Endothelial cell of umbilical vein (primary cell): Measurements from ENCODE around the gene RASD2. TPM values are rescaled to one million over a fixed set of nuclear protein-coding genes. Genes with fewer than 3 reads are reported as not detected.

ENCODE experiments used
- BruUV-seq: library from RNA; stranded (reverse); fragments of 400-500 nt; replicated peaks from 2 replicates; lab custom pipeline; 2021; lab: Mats Ljungman, UMichigan
- CTCF ChIA-PET: fragments of 300-600, 350-600 bp; sonication (Branson Sonifier 250); formaldehyde crosslinking; loops from one replicate; lab custom pipeline; 2021; ENCODE audit warnings: antibody characterized with exemption, inconsistent platforms; lab: Charles Lee
- POLR2A ChIA-PET: fragments of 300-600, 350-600 bp; sonication (Branson Sonifier 250); formaldehyde crosslinking; loops from one replicate; lab custom pipeline; 2021; ENCODE audit warnings: antibody characterized with exemption, inconsistent platforms; lab: Charles Lee
- DNase-seq: peaks from one replicate; pipeline ENCODE4 v3.0.0-alpha.2; 2011; ENCODE audit warnings: low read depth, low spot score
- FAIRE-seq: peaks from 2 replicates; lab custom pipeline; 2011; peaks lifted over from hg19 to GRCh38; lab: Jason Lieb, UNC
- H2AFZ ChIP-seq: 2 replicates; pipeline ENCODE4 v1.6.0; 2012; ENCODE audit warnings: low read depth, low read length, control low read depth, inconsistent platforms
- H3K27ac ChIP-seq: 2 replicates; pipeline ENCODE4 v1.5.1; 2011; ENCODE audit warnings: low read depth, mild to moderate bottlenecking, control low read depth, low read length, moderate library complexity; ENCODE audit not compliant: insufficient read depth
- H3K27me3 ChIP-seq, 2 experiments: 2 replicates each; pipeline versions ENCODE4 v1.6.0 to v1.6.1; 2011; ENCODE audit warnings: low read length in 2 of 2, mixed read lengths in 1 of 2; ENCODE audit not compliant: control insufficient read depth in 2 of 2, insufficient read depth in 2 of 2
- H3K36me3 ChIP-seq, 2 experiments: 2 replicates in 1 of 2; 3 replicates in 1 of 2; pipeline ENCODE4 v1.5.1; 2011; ENCODE audit warnings: low read length in 2 of 2, mild to moderate bottlenecking in 1 of 2, moderate library complexity in 1 of 2; ENCODE audit not compliant: control insufficient read depth in 2 of 2, insufficient read depth in 2 of 2; ENCODE audit errors: extremely low read depth in 1 of 2
- H3K4me1 ChIP-seq: 3 replicates; pipeline ENCODE4 v1.5.1; 2011; ENCODE audit warnings: mild to moderate bottlenecking, low read length; ENCODE audit not compliant: control insufficient read depth, insufficient read depth; ENCODE audit errors: extremely low read depth
- H3K4me2 ChIP-seq: 2 replicates; pipeline ENCODE4 v1.6.1; 2011; ENCODE audit warnings: low read length, control low read depth, mixed read lengths; ENCODE audit not compliant: insufficient read depth
- H3K4me3 ChIP-seq, 3 experiments: fragments of 200-600 bp in 1 of 3; sonication (generic), shearing (Covaris generic) in 1 of 3; replicated peaks in 1 of 3; 2 replicates each; pipeline ENCODE4 v1.5.1; 2011 to 2016; ENCODE audit warnings: control low read depth in 3 of 3, low read length in 3 of 3, mild to moderate bottlenecking in 2 of 3, inconsistent platforms in 1 of 3, low read depth in 1 of 3, moderate library complexity in 1 of 3; ENCODE audit not compliant: insufficient read depth in 1 of 3
- H3K79me2 ChIP-seq: 2 replicates; pipeline ENCODE4 v1.6.0; 2012; ENCODE audit warnings: low read length, inconsistent platforms; ENCODE audit not compliant: control insufficient read depth, insufficient read depth
- H3K9ac ChIP-seq: replicated peaks from 2 replicates; pipeline ENCODE3; 2011; ENCODE audit warnings: low read length, control low read depth; ENCODE audit not compliant: insufficient read depth; ENCODE audit errors: extremely low read depth
- H3K9me1 ChIP-seq: replicated peaks from 3 replicates; pipeline ENCODE4 v1.6.0; 2011; ENCODE audit warnings: mild to moderate bottlenecking, low read length; ENCODE audit not compliant: control insufficient read depth, insufficient read depth; ENCODE audit errors: extremely low read depth
- H3K9me3 ChIP-seq: replicated peaks from 2 replicates; pipeline ENCODE4 v1.5.1; 2012; ENCODE audit warnings: low read length, inconsistent platforms; ENCODE audit not compliant: control insufficient read depth, insufficient read depth
- H4K20me1 ChIP-seq: replicated peaks from 2 replicates; pipeline ENCODE3; 2011; ENCODE audit warnings: mild to moderate bottlenecking, low read length; ENCODE audit not compliant: control insufficient read depth, insufficient read depth; ENCODE audit errors: extremely low read depth
- EZH2 ChIP-seq: IDR thresholded peaks from 2 replicates; pipeline ENCODE4 v1.6.1; 2012; ENCODE audit warnings: borderline replicate concordance, low read depth, mild to moderate bottlenecking, moderate library complexity, low read length, inconsistent platforms; ENCODE audit not compliant: severe bottlenecking
- FOS ChIP-seq: IDR thresholded peaks from 2 replicates; pipeline ENCODE4 v1.6.1; 2011; ENCODE audit warnings: mild to moderate bottlenecking, low read length, moderate library complexity, borderline replicate concordance; ENCODE audit not compliant: insufficient read depth
- dilution Hi-C: fragments of 300-500 bp; cut with MboI; formaldehyde crosslinking; loops from one replicate; pipeline ENCODE4 v1.15.0; 2019; ENCODE audit warnings: low sequenced_read_pairs; ENCODE audit not compliant: extremely low pct_ligation_motif_present
- intact Hi-C: fragments of 100-400 bp; cut with micrococcal nuclease; formaldehyde crosslinking; loops from one replicate; pipeline ENCODE4 v1.10.0; 2022
- polyA plus RNA-seq, 4 experiments: library from polyadenylated mRNA; depleted of rRNA in 3 of 4; stranded (reverse) in 3 of 4; unstranded in 1 of 4; fragments of >200 nt; gene quantifications; 2 replicates each; pipeline versions ENCODE4 v1.2.1 to v1.2.3, GENCODE V29; 2011 to 2012; ENCODE audit warnings: missing spikeins in 1 of 4
- total RNA-seq: library from RNA; stranded (reverse); gene quantifications from 2 replicates; pipeline ENCODE4 v1.2.3, GENCODE V29; 2021
- TF ChIP-seq, protein P1 (sequence below), 2 donors: IDR thresholded peaks; 1 replicate in 1 of 2; 2 replicates in 1 of 2; pipeline ENCODE4 v1.5.1; 2011; ENCODE audit warnings: low read length in 2 of 2, mild to moderate bottlenecking in 2 of 2, moderate library complexity in 2 of 2, control low read depth in 1 of 2, inconsistent platforms in 1 of 2, low read depth in 1 of 2; ENCODE audit not compliant: insufficient read depth in 1 of 2; ENCODE audit errors: extremely low read depth in 1 of 2

RASD2 gene
- total and polyA plus RNA-seq, 2 donors (not counting 3 experiments of a cell fraction or from before 2014, with no cell fraction given) = not detected

- intact Hi-C loops = no loop called here
- CTCF ChIA-PET = interaction anchor here (0.7 to 1.2 kb wide), 2 partner anchors 9 to 13 kb away, joined by 3 to 4 read pairs; no protein-coding TSS in a partner anchor
- peak; percentile 4 for FAIRE-seq
- Histone ChIP-seq H4K20me1 (no peaks in the 10 kb centered on the region), H3K9me1 (no peaks in the 10 kb centered on the region), H3K36me3 (no peaks in the 10 kb centered on the region), H3K4me1 (peaks cover 14% of the 10 kb centered on the region), H3K27ac (no peak overlapping the region), H3K4me2 (no peak overlapping the region), H3K9me3 (no peaks in the 10 kb centered on the region), H2AFZ (no peak overlapping the region), H3K27me3 (peaks cover 16 to 17% of the 10 kb centered on the region in 2 experiments), H3K79me2 (no peaks in the 10 kb centered on the region), H3K9ac (no peak overlapping the region), H3K4me3 (no peak overlapping the region)
- dilution Hi-C loops = no loop called here
- BruUV-seq = no TSS peak
- no peak for TF ChIP-seq EZH2
- DNase-seq = no peak
- POLR2A ChIA-PET = interaction anchor here (0.6 kb wide), 1 partner anchor 303 kb away, joined by 4 read pairs; no protein-coding TSS in a partner anchor
Measured at GRCh38 chr22:35537232-35537631, 3.4 kb upstream of the RASD2 start.

GRCh38 chr22:35538801-35539321, 1.8 kb upstream of the RASD2 start:
- Histone ChIP-seq H3K9me1 (no peaks in the 10 kb centered on the region), H3K79me2 (no peaks in the 10 kb centered on the region), H3K4me2 (no peak overlapping the region), H3K9me3 (no peaks in the 10 kb centered on the region), H3K9ac (no peak overlapping the region), H4K20me1 (no peaks in the 10 kb centered on the region), H3K4me3 (no peak overlapping the region), H3K27ac (no peak overlapping the region), H3K27me3 (peaks cover 26 to 27% of the 10 kb centered on the region in 2 experiments), H2AFZ (no peak overlapping the region), H3K36me3 (no peaks in the 10 kb centered on the region), H3K4me1 (peaks cover 14% of the 10 kb centered on the region)
- dilution Hi-C loops (no loop called here), intact Hi-C loops (no loop called here)
- FAIRE-seq (peak; percentile 72), DNase-seq (no peak)
- ChIA-PET CTCF (interaction anchor here (0.8 to 2.0 kb wide), 6 partner anchors 9 to 108 kb away, joined by 3 to 4 read pairs (median 3); no protein-coding TSS in a partner anchor), POLR2A (no interaction called here)
- no TSS peak for BruUV-seq
- TF ChIP-seq FOS = no peak
- TF ChIP-seq, protein P1, sequence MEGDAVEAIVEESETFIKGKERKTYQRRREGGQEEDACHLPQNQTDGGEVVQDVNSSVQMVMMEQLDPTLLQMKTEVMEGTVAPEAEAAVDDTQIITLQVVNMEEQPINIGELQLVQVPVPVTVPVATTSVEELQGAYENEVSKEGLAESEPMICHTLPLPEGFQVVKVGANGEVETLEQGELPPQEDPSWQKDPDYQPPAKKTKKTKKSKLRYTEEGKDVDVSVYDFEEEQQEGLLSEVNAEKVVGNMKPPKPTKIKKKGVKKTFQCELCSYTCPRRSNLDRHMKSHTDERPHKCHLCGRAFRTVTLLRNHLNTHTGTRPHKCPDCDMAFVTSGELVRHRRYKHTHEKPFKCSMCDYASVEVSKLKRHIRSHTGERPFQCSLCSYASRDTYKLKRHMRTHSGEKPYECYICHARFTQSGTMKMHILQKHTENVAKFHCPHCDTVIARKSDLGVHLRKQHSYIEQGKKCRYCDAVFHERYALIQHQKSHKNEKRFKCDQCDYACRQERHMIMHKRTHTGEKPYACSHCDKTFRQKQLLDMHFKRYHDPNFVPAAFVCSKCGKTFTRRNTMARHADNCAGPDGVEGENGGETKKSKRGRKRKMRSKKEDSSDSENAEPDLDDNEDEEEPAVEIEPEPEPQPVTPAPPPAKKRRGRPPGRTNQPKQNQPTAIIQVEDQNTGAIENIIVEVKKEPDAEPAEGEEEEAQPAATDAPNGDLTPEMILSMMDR (IDR thresholded peaks at IDR 0.05; ENCODE audit: extremely low read depth in 1 of 2, insufficient read depth in 1 of 2, low read depth in 1 of 2, low read length in 2 of 2) = peak; percentile 52 to 55
